GM21786 (cell line): ENCODE data around the gene SLC49A3.
A peak's percentile ranks its signal among the peaks of the same experiment; 100 is the strongest.

Experiments
- ATAC-seq: cut with Tn5 transposase; IDR thresholded peaks from one replicate; pipeline ENCODE4 v1.9.1; 2021; ENCODE audit not compliant: unreplicated experiment

The SLC49A3 gene

GRCh38 chr4:666822-667544, 22.0 kb downstream of the SLC49A3 start:
- no peak for ATAC-seq

DNA sequence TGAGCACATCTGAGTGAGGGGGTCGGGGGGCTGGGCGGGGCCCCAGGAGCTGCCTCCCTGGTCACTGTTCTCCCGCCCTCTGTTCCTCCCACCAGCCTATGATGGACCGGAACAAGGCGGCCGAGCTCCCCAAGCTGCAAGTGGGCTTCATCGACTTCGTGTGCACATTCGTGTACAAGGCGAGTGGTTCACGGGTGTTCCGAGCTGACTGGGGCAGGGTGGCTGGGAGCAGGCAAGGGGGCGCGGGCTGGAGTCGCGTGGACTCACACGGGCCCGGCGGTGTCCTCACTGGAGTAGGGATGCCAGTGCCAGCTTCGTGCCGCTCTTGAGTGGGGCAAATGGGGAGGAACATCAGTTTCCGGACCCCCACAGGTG, 22.5 kb downstream of the SLC49A3 start:
- no peak for ATAC-seq

GRCh38 chr4:665751-666435, 23.1 kb downstream of the SLC49A3 start:
- ATAC-seq, result no peak

GRCh38 chr4:665381-665750, 23.6 kb downstream of the SLC49A3 start:
- ATAC-seq, result no peak

DNA sequence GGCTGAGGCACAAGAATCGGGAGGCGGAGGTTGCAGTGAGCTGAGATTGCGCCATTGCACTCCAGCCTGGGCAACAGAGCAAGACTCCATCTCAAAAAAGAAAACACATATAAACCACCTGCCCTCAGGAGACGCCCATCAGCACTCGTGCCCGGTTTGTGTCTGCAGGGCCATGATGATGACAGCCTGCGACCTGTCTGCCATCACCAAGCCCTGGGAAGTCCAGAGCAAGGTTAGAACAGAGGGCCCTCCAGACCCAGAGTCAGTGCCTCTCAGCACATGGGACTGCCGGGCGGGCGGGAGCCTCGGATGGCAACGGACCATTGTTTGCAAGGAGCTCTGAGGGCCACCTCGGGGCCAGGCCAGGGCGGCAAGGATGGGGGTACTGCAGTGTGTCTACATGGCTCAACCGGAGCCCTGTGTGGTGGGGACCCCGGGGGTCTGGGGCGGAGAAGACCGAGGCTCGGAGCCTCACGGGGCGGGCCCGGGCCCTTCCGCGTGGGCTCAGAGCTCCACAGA, 24.2 kb downstream of the SLC49A3 start:
- no peak for ATAC-seq

DNA sequence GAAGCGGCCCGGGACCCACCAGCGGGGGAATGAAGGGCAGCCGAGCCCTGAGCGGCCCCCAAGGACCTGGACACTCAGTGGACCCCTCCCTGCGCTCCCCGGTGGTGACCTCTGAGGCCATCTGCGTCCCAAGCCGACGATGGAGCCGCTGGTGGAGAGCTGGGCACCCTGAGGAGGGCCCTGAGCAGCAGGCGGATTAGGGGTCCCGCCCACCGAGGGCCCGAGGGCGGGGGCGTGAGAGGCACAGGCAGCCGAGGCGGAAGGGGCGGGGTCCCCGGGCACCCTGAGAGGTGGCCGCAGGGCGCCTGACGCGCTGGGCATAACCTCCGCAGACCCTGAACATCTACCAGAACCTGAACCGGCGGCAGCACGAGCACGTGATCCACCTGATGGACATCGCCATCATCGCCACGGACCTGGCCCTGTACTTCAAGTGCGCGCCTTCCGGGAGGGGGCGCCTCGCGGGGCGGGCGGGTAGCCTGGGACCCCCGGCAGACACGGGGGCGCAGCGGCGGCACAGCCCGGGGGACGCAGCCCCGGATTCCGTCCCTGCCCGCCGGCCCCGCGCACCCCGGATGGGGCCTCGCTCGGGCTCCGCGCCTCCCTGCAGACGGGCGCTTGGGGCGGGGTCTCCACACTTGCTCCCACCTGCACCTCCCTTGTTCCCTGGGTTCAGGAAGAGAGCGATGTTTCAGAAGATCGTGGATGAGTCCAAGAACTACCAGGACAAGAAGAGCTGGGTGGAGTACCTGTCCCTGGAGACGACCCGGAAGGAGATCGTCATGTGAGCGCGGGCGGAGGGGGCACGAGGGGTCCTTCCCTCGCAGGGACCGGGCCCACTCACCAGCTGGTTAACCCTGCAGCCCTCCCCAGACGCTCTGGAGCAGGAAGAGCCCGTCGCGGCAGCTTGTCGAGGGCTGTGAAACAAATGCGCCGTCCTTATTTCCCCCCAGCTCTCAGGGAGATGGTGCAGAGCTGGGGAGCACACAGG, 25.2 kb downstream of the SLC49A3 start:
- ATAC-seq, result peak; percentile 64

GRCh38 chr4:663046-663437, 25.9 kb downstream of the SLC49A3 start:
- no peak for ATAC-seq

- no peak for ATAC-seq
These were observed 26.8 kb downstream of the SLC49A3 start for GRCh38 chr4:661881-662761.

DNA sequence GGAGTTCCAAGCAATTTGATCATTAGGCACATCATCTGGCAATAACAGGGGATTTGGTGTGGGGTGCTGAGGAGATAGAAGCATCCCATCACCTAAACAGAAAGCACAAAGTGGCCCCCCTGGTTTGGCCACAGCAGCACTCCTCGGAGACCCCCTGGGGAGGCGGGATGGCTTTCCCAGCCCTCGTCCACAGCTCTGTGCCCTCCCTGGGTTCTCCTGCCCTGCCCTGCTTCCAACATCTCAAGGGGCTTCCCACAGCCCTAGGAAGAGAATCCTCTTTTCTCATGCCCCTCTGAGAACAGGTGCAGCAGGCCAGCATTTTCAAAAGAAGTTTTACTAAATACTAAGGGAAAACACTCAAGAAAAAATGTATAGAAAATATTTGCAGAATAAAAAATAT, 27.7 kb downstream of the SLC49A3 start:
- no peak for ATAC-seq

DNA sequence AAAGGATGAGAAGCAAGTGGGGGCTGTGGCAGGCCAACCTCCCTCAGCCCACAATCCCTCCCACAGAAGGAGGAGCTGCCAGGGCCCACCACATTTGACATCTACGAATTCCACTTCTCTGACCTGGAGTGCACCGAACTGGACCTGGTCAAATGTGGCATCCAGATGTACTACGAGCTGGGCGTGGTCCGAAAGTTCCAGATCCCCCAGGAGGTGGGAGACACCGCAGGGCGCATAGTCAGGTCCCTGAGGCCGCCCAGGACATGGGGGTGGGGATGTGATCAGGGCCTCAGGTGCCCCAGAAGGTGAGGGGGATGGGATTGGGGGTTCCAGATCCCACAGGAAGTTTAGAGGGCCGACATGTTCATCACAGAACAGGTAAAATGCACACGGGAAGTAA, 28.6 kb downstream of the SLC49A3 start:
- ATAC-seq, result no peak

DNA sequence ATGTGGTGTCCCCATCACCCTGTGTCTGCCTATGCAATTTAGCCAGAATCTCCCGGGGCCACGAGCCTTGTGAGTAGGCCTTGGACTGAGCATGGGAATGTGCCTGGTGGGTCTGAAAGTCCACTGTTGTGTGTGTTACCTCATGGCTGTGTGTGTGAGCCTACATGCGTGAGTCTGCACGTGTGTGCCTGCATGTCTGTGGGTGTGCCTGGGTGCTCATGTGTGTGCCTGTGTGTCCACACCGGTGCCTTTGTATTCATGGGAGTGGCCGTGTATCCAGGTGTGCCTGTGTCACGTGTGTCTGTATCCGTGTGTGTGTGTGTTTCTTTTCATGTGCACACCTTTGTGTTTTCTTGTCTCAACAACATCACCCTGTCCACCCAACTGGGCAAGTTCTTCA, 29.1 kb downstream of the SLC49A3 start:
- no peak for ATAC-seq

DNA sequence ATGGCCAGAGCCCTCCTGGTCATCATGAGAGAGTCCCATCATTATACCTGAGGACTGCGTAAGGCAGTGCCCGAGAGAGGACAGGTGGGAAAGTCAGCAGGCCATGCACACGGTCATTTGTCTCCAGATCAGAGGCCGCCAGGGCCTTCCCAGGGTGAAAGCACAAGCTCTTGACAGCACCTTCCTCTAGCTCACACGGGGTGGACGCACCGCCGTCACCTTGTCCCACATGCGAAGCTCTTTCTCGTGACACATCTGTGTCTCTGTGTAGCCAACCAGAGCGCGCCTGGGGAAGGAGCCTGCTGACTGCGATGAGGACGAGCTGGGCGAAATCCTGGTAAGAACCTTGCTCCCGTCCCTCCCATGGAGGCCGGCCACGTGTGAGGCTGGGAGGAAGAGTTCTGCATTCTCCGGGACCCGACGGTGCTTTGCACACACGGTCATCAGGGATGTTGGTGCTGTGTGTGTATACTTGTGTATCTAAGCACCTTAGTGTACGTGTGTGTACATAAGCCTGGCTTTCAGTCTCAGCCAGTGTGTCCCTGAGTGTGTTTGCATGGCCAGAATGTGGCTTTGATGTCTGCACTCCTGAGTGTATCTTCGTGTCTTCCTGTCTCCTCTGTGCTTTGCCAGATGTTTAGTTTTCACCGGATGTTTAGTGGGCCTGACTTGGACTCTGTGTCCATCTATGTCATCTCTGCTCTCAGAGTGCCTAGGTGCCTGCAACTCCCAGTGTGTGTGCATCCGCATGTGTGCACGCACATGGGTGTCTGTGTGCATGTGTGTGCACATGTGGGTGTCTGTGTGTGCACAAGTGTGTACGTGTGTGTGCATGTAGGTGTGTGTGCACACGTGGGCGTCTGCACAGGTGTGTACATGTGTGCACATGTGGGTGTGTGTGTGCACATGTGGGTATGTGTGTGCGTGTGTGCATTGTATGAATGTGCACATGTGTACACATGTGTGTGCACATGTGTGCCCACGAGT, 30.0 kb downstream of the SLC49A3 start:
- no peak for ATAC-seq

DNA sequence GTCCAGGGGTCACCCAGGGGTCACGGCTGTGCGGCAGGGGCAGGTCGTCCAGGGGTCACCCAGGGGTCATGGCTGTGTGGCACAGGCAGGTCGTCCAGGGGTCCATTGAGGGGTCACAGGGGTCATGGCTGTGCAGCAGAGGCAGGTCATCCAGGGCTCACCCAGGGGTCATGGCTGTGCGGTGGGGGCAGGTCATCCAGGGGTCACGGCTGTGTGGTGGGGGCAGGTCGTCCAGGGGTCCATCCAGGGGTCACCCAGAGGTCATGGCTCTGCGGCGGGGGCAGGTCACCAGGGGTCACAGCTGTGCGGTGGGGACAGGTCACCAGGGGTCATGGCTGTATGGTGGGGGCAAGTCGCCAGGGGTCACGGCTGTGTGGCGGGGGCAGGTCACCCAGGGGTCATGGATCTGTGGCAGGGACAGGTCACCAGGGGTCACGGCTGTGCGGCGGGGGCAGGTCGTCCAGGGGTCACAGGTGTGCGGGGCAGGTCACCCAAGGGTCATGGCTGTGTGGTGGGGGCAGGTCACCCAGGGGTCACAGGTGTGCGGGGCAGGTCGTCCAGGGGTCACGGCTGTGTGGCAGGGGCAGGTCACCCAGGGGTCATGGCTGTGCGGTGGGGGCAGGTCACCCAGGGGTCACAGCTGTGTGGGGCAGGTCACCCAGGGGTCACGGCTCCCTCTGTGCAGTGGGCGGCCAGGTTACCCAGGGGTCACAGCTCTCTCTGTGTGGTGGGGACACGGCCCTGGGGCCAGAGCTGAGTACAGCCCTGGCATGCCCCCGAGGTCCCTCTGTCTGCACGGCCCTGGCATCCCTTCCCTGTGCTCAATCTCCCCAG, 30.9 kb downstream of the SLC49A3 start:
- ATAC-seq, result no peak

DNA sequence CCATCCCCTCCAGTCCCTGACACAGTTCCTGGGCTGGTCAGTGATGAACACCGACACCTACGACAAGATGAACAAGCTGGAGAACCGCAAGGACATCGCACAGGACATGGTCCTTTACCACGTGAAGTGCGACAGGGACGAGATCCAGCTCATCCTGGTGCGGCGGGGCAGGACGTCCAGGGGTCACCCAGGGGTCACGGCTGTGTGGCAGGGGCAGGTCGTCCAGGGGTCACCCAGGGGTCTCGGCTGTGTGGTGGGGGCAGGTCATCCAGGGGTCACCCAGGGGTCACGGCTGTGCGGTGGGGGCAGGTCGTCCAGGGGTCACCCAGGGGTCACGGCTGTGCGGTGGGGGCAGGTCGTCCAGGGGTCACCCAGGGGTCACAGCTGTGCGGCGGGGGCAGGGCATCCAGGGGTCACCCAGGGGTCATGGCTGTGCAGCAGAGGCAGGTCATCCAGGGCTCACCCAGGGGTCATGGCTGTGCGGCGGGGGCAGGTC, 31.6 kb downstream of the SLC49A3 start:
- ATAC-seq, result no peak

- ATAC-seq, result no peak
These were observed 32.3 kb downstream of the SLC49A3 start for GRCh38 chr4:656436-657337.

DNA sequence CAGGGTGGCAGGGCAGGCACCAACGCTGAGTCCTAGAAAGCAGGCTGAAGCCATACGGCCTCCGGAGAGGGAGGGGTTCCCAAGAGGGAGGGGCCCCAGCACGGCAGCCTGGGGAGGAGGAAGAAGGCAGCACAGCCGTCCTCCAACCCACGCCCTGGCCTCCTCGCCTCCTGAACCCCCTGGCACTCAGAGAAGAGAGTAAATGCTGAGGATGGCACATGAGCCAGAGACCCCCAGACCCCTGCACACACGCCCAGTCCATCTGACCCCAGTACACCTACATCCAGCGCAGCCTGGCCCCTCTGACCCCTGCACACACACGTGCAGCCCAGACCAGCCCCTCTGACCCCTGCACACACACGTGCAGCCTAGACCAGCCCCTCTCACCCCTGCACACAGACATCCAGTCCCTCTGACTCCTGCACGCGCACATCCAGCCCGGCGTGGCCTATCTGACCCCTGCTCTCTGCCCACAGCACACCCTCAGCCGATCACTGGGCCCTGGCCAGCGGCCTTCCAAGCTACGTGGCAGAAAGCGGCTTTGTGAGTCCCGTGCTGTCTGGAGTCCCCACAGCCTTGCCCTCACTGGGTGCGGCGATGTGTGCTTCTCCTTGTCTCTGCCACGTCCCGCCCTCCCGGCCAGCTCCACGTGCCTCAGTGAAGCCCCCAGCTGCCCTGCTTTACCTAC, 33.3 kb downstream of the SLC49A3 start:
- no peak for ATAC-seq
